ENCODE results near the gene MRTFA.
A peak's percentile ranks its signal among the peaks of the same experiment; 100 is the strongest.

Gene MRTFA

DNA sequence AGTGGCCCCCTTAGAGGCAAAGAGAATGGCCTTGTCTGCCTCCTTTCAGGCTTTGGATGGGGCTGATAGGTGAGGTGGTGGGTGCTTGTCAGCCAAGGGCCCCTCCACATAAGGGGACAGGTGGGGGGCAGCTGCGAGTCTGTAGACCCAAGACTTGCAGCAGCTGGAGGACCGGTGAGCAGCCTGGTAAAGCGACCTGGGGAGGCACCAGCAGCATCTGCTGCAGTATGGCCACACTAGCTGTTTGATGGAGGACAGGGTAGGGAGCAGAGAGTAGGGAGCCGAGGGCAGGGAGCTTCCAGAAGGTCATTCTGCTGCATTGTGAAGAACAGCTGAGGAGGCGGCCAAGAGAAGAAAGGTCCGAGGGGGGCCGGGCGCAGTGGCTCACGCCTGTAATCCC is 16.8 kb upstream of the MRTFA start:
- Histone ChIP-seq H3K27ac (ENCODE audit: low read depth, low read length) (no peak overlapping the region), H3K9me3 (ENCODE audit: insufficient read depth, low read length) (no peaks in the 10 kb centered on the region), H3K4me3 (ENCODE audit: insufficient read depth, low read length, poor library complexity, severe bottlenecking) (no peak overlapping the region)

DNA sequence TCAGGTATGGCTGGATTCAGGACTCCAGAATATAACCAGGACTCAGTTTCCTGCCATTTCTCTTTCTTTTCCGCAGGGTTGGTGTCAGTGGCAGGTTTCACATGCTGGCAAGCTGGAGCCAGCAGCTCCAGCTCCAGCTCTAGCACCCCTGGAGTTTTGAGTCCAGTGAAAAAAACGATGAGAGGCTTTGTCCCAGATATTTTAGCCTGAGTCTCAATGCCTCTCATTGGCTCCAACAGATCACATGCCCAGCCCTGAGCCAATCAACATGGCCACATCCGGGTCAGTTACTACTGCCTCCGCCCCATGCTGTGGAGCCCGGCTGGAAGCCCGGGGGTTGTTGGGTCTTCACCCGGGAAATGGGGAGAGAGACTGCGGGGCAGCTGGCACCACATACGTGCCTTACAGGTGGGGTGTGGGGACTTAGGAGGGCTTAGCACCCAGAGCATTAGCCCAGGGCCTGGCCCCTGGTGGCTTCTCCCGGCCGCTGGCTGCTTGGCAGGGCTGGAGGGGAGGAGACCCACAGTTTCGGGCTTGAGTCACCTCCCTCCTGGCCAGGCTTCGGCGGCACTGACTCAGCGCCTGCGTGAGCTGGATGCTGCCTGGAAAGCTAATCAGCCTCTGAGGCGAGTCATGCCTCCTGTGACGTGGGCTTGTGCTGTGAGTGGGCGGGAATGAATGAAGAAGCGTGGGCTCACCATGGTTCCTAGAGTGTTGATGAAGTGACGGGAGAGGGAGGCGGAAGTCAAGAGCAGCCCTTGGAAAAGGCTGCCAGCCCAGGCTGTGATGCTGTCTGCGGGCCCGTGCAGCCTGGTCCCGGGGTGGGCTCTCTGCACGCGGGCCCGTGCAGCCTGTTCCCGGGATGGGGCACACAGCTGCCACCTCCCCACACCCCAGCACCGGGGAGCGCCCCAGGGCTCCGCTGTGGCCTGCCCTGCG is 15.3 kb upstream of the MRTFA start:
- Histone ChIP-seq H2AFZ (ENCODE audit: low read depth, low read length, severe bottlenecking) (peak overlapping the region; percentile 84), H3K9ac (ENCODE audit: low read length) (peak overlapping the region; percentile 81)

More for the DNA sequence above, 16.8 kb upstream of the MRTFA start:
- 0 out of 2 replicates have a peak, but pooled peaks cover 6% of the 10 kb centered on the region for H3K79me2 ChIP-seq (ENCODE audit: insufficient read depth, low read length)
- no peak overlapping the region for H3K9ac ChIP-seq (ENCODE audit: low read length)
- no peaks in the 10 kb centered on the region for H3K27me3 ChIP-seq (ENCODE audit: low read length)
- H3K36me3 ChIP-seq (ENCODE audit: low read length) = no peaks in the 10 kb centered on the region
- no peaks in the 10 kb centered on the region for H3F3A ChIP-seq (ENCODE audit: insufficient read depth)
- no peaks in the 10 kb centered on the region for H3K9me2 ChIP-seq (replicated peaks; ENCODE audit: insufficient read depth, low read length)
- H3K4me2 ChIP-seq (ENCODE audit: low read depth, low read length, poor library complexity, severe bottlenecking) = no peak overlapping the region
- no peak overlapping the region for H2AFZ ChIP-seq (ENCODE audit: low read depth, low read length, severe bottlenecking)
- no peaks in the 10 kb centered on the region for H4K20me1 ChIP-seq (ENCODE audit: low read depth, low read length)
- TF ChIP-seq EZH2phosphoT487 (conservative IDR thresholded peaks at IDR 0.05; ENCODE audit: low read length) (no peak), CTCF (IDR thresholded peaks at IDR 0.05; ENCODE audit: insufficient read depth, low read length, poor library complexity, severe bottlenecking) (no peak)

DNA sequence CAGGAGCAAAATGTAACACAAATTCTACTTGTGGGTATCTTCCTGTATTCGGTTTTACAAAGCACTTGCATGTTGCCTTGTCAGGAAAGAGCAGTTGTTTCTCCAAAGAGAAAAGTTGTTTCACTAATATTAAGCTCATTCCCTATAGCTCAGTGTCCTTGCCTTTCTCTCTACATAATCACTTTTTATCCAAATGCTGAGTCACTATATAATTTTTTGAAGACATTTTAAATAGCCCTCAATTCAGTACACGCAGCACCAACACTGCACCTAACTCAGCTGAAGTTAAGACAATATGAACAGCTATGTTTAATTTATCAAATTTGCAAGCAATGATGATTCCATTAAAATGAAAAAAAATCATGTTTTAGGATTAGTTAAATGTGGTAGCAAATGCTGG is 14.5 kb upstream of the MRTFA start:
- no peaks in the 10 kb centered on the region for H3F3A ChIP-seq (ENCODE audit: insufficient read depth)
- no peaks in the 10 kb centered on the region for H3K9me3 ChIP-seq (ENCODE audit: insufficient read depth, low read length)
- H3K9me2 ChIP-seq (replicated peaks; ENCODE audit: insufficient read depth, low read length) = no peaks in the 10 kb centered on the region
- H3K9ac ChIP-seq (ENCODE audit: low read length) = peak overlapping the region; percentile 81
- H3K27me3 ChIP-seq (ENCODE audit: low read length) = no peaks in the 10 kb centered on the region
- TF ChIP-seq EZH2phosphoT487 (conservative IDR thresholded peaks at IDR 0.05; ENCODE audit: low read length) (no peak), CTCF (IDR thresholded peaks at IDR 0.05; ENCODE audit: insufficient read depth, low read length, poor library complexity, severe bottlenecking) (no peak)
- peak overlapping the region; percentile 39; the same call in 1 of the 2 replicates for H3K27ac ChIP-seq (ENCODE audit: low read depth, low read length)
- peak overlapping the region; percentile 84 for H2AFZ ChIP-seq (ENCODE audit: low read depth, low read length, severe bottlenecking)
- H3K4me3 ChIP-seq (ENCODE audit: insufficient read depth, low read length, poor library complexity, severe bottlenecking) = peak overlapping the region; percentile 79
- no peaks in the 10 kb centered on the region for H3K36me3 ChIP-seq (ENCODE audit: low read length)
- H3K79me2 ChIP-seq (ENCODE audit: insufficient read depth, low read length) = 0 out of 2 replicates have a peak, but pooled peaks cover 6% of the 10 kb centered on the region
- peak overlapping the region; percentile 85 for H3K4me2 ChIP-seq (ENCODE audit: low read depth, low read length, poor library complexity, severe bottlenecking)
- no peaks in the 10 kb centered on the region for H4K20me1 ChIP-seq (ENCODE audit: low read depth, low read length)

More for the DNA sequence above, 15.3 kb upstream of the MRTFA start:
- Histone ChIP-seq H3K9me2 (replicated peaks; ENCODE audit: insufficient read depth, low read length) (no peaks in the 10 kb centered on the region), H3K27ac (ENCODE audit: low read depth, low read length) (peak overlapping the region; percentile 50), H3K4me3 (ENCODE audit: insufficient read depth, low read length, poor library complexity, severe bottlenecking) (peak overlapping the region; percentile 79), H4K20me1 (ENCODE audit: low read depth, low read length) (no peaks in the 10 kb centered on the region), H3F3A (ENCODE audit: insufficient read depth) (no peaks in the 10 kb centered on the region), H3K27me3 (ENCODE audit: low read length) (no peaks in the 10 kb centered on the region), H3K79me2 (ENCODE audit: insufficient read depth, low read length) (0 out of 2 replicates have a peak, but pooled peaks cover 6% of the 10 kb centered on the region), H3K9me3 (ENCODE audit: insufficient read depth, low read length) (no peaks in the 10 kb centered on the region), H3K36me3 (ENCODE audit: low read length) (no peaks in the 10 kb centered on the region), H3K4me2 (ENCODE audit: low read depth, low read length, poor library complexity, severe bottlenecking) (peak overlapping the region; percentile 85)
- TF ChIP-seq CTCF (IDR thresholded peaks at IDR 0.05; ENCODE audit: insufficient read depth, low read length, poor library complexity, severe bottlenecking) (no peak), EZH2phosphoT487 (conservative IDR thresholded peaks at IDR 0.05; ENCODE audit: low read length) (no peak)

Data from SU-DHL-6 (cell line).